Measurements from ENCODE around the gene CEP170B. TPM values are rescaled to one million over a fixed set of nuclear protein-coding genes. Genes with fewer than 3 reads are reported as not detected.
A peak's percentile ranks its signal among the peaks of the same experiment; 100 is the strongest.

Gene CEP170B
- total RNA-seq, 1 donor from 2014 or later = 14.4 TPM

GRCh38 chr14:104841730-104842129 lies 23.3 kb upstream of the CEP170B start:
- no peak for TF ChIP-seq CTCF (conservative IDR thresholded peaks at IDR 0.05)

GRCh38 chr14:104843006-104843405 lies 22.1 kb upstream of the CEP170B start:
- TF ChIP-seq CTCF (conservative IDR thresholded peaks at IDR 0.05) = no peak
- Mint-ChIP-seq H3K27ac (ENCODE audit: unreplicated experiment) (no peak overlapping the region), H3K4me3 (no peak overlapping the region), H3K36me3 (ENCODE audit: low read depth) (no peaks in the 10 kb centered on the region), H3K4me1 (peaks cover 4% of the 10 kb centered on the region), H3K27me3 (ENCODE audit: low read depth) (peaks cover 98% of the 10 kb centered on the region), H3K9me3 (no peaks in the 10 kb centered on the region)
- DNase-seq (ENCODE audit: low read depth, low spot score) = no peak

More at GRCh38 chr14:104841730-104842129, 23.3 kb upstream of the CEP170B start:
- Mint-ChIP-seq H3K9me3 (no peaks in the 10 kb centered on the region), H3K27ac (ENCODE audit: unreplicated experiment) (no peak overlapping the region), H3K4me1 (peaks cover 4% of the 10 kb centered on the region), H3K27me3 (ENCODE audit: low read depth) (peaks cover 92% of the 10 kb centered on the region), H3K4me3 (no peak overlapping the region), H3K36me3 (ENCODE audit: low read depth) (no peaks in the 10 kb centered on the region)
- no peak for DNase-seq (ENCODE audit: low read depth, low spot score)

GRCh38 chr14:104843442-104844305 lies 21.4 kb upstream of the CEP170B start:
- H3K36me3 Mint-ChIP-seq (ENCODE audit: low read depth) = no peaks in the 10 kb centered on the region
- peaks cover 95% of the 10 kb centered on the region for H3K27me3 Mint-ChIP-seq (ENCODE audit: low read depth)
- no peak for TF ChIP-seq CTCF (conservative IDR thresholded peaks at IDR 0.05)
- no peak for DNase-seq (ENCODE audit: low read depth, low spot score)
- H3K9me3 Mint-ChIP-seq = no peaks in the 10 kb centered on the region
- peaks cover 4% of the 10 kb centered on the region for H3K4me1 Mint-ChIP-seq
- no peak overlapping the region for H3K27ac Mint-ChIP-seq (ENCODE audit: unreplicated experiment)
- H3K4me3 Mint-ChIP-seq = no peak overlapping the region

- Mint-ChIP-seq H3K9me3 (no peaks in the 10 kb centered on the region), H3K36me3 (ENCODE audit: low read depth) (no peaks in the 10 kb centered on the region), H3K4me1 (peaks cover 4% of the 10 kb centered on the region), H3K27me3 (ENCODE audit: low read depth) (peaks cover 91% of the 10 kb centered on the region), H3K4me3 (peak overlapping the region; percentile 23), H3K27ac (ENCODE audit: unreplicated experiment) (no peak overlapping the region)
- no peak for DNase-seq (ENCODE audit: low read depth, low spot score)
- TF ChIP-seq CTCF (conservative IDR thresholded peaks at IDR 0.05) = no peak
These were observed 20.6 kb upstream of the CEP170B start for GRCh38 chr14:104844306-104845032.

- H3K27me3 Mint-ChIP-seq (ENCODE audit: low read depth) = peaks cover 88% of the 10 kb centered on the region
- H3K36me3 Mint-ChIP-seq (ENCODE audit: low read depth) = no peaks in the 10 kb centered on the region
- H3K27ac Mint-ChIP-seq (ENCODE audit: unreplicated experiment) = no peak overlapping the region
- H3K4me3 Mint-ChIP-seq = no peak overlapping the region
- TF ChIP-seq CTCF (conservative IDR thresholded peaks at IDR 0.05) = no peak
- peaks cover 4% of the 10 kb centered on the region for H3K4me1 Mint-ChIP-seq
- H3K9me3 Mint-ChIP-seq = no peaks in the 10 kb centered on the region
- no peak for DNase-seq (ENCODE audit: low read depth, low spot score)
These were observed 19.9 kb upstream of the CEP170B start for GRCh38 chr14:104845033-104845666.
